Erythroblast (primary cell): ENCODE data around the gene BRD3OS.

ENCODE experiments used
- GATA1 ChIP-seq: IDR thresholded peaks from 2 replicates; pipeline ENCODE4 v1.6.1; 2011; ENCODE audit warnings: low read depth, mild to moderate bottlenecking, control low read depth, low read length, moderate library complexity
- POLR2A ChIP-seq: IDR thresholded peaks from 2 replicates; pipeline ENCODE4 v1.6.1; 2011; ENCODE audit warnings: mild to moderate bottlenecking, low read length

- no peak for TF ChIP-seq POLR2A
- TF ChIP-seq GATA1, result no peak
These were observed 45.9 kb upstream of the BRD3OS start for GRCh38 chr9:133979273-133979920.
